ENCODE measurements around the gene OVOL2. TPM values are rescaled to one million over a fixed set of nuclear protein-coding genes. Genes with fewer than 3 reads are reported as not detected.

The OVOL2 gene
- total and polyA plus RNA-seq, 2 donors (not counting 1 experiment from before 2014, with no cell fraction given): not detected

DNA sequence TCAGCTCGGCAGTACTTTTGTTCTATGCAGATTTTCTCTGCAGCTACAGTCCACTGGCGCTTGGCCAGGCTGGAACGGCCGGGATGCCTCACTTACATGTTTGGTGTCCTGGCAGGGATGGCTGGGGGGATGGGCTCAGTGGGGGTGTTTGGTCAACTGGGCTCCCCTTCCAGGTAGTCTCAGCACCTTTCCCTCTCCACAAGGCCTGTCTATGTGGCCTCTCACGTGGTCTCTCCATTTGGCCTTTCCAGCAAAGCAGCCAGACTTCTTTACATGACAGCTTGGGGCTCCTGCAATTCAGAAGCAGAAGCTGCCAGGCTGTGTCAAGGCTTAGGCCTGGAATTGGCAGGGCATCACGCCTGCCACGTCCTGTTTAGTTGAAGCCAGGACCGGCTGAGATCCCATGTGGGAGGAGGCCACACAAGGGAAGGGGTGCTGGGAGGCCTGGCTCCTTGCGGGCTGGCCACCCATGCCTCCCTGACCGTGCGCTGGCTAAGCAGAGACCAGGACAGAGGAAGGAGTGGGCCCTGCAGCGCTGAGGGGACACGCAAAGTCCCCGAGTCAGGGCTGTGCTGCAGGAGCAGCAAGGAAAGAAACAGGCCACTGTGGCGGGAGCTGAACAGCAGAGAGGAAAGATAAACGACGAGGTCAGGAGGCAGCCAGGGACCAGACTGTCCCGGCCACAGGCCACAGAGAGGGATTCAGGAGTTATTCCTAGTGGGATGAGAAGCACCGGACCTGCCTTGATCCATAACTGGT is 50.0 kb downstream of the OVOL2 start:
- H3K79me2 ChIP-seq (ENCODE audit: control insufficient read depth, insufficient read depth, low read length): no peaks in the 10 kb centered on the region
- H3K4me1 Mint-ChIP-seq: peaks cover 33% of the 10 kb centered on the region
- intact Hi-C loops (cut with micrococcal nuclease): no loop called here
- ChIA-PET CTCF (interaction anchor here (0.6 kb wide), 2 partner anchors 10 to 284 kb away, joined by 3 read pairs; no protein-coding TSS in a partner anchor), POLR2A (no interaction called here)
- WGBS (ENCODE audit: insufficient coverage): 97% methylated on average over 15 of the region's 19 CpGs
- no peak overlapping the region for H3K27ac Mint-ChIP-seq
- peaks cover 33 to 34% of the 10 kb centered on the region in 2 donors for H3K4me1 ChIP-seq (ENCODE audit: control insufficient read depth in 2 of 2, insufficient read depth in 2 of 2, low read length in 2 of 2)
- no peak overlapping the region for H2AFZ ChIP-seq (ENCODE audit: insufficient read depth, low read depth, low read length, poor library complexity, severe bottlenecking)
- ATAC-seq (ENCODE audit: low read depth) (no peak), DNase-seq (no peak)
- no peak overlapping the region for H3K4me3 Mint-ChIP-seq
- H3K27ac ChIP-seq (ENCODE audit: low read length in 2 of 2): no peak overlapping the region
- H3K4me3 ChIP-seq (ENCODE audit: control extremely low read depth in 1 of 5, extremely low read depth in 1 of 5, insufficient read depth in 1 of 5, low read depth in 2 of 5, low read length in 4 of 5): no peak overlapping the region
- no peaks in the 10 kb centered on the region for H3K36me3 ChIP-seq (replicated peaks in 1 of 2; ENCODE audit: control extremely low read depth in 1 of 2, control insufficient read depth in 1 of 2, extremely low read depth in 1 of 2, insufficient read depth in 2 of 2, low read length in 1 of 2)
- H3K4me2 ChIP-seq (replicated peaks; ENCODE audit: low read depth, low read length, poor library complexity, severe bottlenecking): no peak overlapping the region
- no peaks in the 10 kb centered on the region for H3K27me3 Mint-ChIP-seq
- H3K9me3 Mint-ChIP-seq (ENCODE audit: insufficient read depth): no peaks in the 10 kb centered on the region
- no peak overlapping the region for H3K9ac ChIP-seq (ENCODE audit: low read length)
- TF ChIP-seq, protein P1, sequence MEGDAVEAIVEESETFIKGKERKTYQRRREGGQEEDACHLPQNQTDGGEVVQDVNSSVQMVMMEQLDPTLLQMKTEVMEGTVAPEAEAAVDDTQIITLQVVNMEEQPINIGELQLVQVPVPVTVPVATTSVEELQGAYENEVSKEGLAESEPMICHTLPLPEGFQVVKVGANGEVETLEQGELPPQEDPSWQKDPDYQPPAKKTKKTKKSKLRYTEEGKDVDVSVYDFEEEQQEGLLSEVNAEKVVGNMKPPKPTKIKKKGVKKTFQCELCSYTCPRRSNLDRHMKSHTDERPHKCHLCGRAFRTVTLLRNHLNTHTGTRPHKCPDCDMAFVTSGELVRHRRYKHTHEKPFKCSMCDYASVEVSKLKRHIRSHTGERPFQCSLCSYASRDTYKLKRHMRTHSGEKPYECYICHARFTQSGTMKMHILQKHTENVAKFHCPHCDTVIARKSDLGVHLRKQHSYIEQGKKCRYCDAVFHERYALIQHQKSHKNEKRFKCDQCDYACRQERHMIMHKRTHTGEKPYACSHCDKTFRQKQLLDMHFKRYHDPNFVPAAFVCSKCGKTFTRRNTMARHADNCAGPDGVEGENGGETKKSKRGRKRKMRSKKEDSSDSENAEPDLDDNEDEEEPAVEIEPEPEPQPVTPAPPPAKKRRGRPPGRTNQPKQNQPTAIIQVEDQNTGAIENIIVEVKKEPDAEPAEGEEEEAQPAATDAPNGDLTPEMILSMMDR (IDR thresholded peaks at IDR 0.05): no peak
- TF ChIP-seq EZH2 (IDR thresholded peaks at IDR 0.05; ENCODE audit: borderline replicate concordance, insufficient read depth, low read depth, low read length, poor library complexity, severe bottlenecking): no peak
- no peaks in the 10 kb centered on the region for H4K20me1 ChIP-seq (ENCODE audit: control insufficient read depth, insufficient read depth, low read length, poor library complexity, severe bottlenecking)
- H3K9me3 ChIP-seq (ENCODE audit: control extremely low read depth in 1 of 3, control insufficient read depth in 2 of 3, insufficient read depth in 1 of 3, low read length in 2 of 3): no peaks in the 10 kb centered on the region
- H3K27me3 ChIP-seq (replicated peaks in 1 of 4; ENCODE audit: control extremely low read depth in 1 of 4, control insufficient read depth in 3 of 4, insufficient read depth in 4 of 4, low read length in 3 of 4): no peaks in the 10 kb centered on the region

DNA sequence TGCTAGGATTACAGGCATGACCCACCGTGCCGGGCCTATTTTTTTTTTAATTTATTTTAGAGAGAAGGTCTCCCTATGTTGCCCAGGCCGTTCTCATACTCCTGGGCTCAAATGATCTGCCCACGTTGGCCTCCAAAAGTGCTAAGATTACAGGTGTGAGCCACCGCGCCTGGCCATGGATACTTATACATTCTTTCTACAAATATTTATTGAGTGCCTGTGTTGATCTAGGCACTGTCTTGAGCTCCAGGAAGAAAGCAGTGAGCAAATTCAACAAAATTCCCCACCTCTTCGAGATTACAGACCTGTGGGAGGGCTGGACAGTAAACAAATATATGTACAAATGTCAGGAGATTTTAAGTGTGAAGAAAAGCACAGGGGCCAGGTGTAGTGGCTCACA is 51.0 kb downstream of the OVOL2 start:
- Histone ChIP-seq H2AFZ (ENCODE audit: insufficient read depth, low read depth, low read length, poor library complexity, severe bottlenecking) (no peak overlapping the region), H3K4me3 (ENCODE audit: control extremely low read depth in 1 of 5, extremely low read depth in 1 of 5, insufficient read depth in 1 of 5, low read depth in 2 of 5, low read length in 4 of 5) (no peak overlapping the region), H3K79me2 (ENCODE audit: control insufficient read depth, insufficient read depth, low read length) (no peaks in the 10 kb centered on the region), H3K27ac (ENCODE audit: low read length in 2 of 2) (no peak overlapping the region), H3K36me3 (replicated peaks in 1 of 2; ENCODE audit: control extremely low read depth in 1 of 2, control insufficient read depth in 1 of 2, extremely low read depth in 1 of 2, insufficient read depth in 2 of 2, low read length in 1 of 2) (no peaks in the 10 kb centered on the region), H4K20me1 (ENCODE audit: control insufficient read depth, insufficient read depth, low read length, poor library complexity, severe bottlenecking) (no peaks in the 10 kb centered on the region), H3K27me3 (replicated peaks in 1 of 4; ENCODE audit: control extremely low read depth in 1 of 4, control insufficient read depth in 3 of 4, insufficient read depth in 4 of 4, low read length in 3 of 4) (no peaks in the 10 kb centered on the region), H3K9ac (ENCODE audit: low read length) (no peak overlapping the region), H3K9me3 (ENCODE audit: control extremely low read depth in 1 of 3, control insufficient read depth in 2 of 3, insufficient read depth in 1 of 3, low read length in 2 of 3) (no peaks in the 10 kb centered on the region), H3K4me1 (ENCODE audit: control insufficient read depth in 2 of 2, insufficient read depth in 2 of 2, low read length in 2 of 2) (peaks cover 35 to 36% of the 10 kb centered on the region in 2 donors), H3K4me2 (replicated peaks; ENCODE audit: low read depth, low read length, poor library complexity, severe bottlenecking) (no peak overlapping the region)
- H3K27me3 Mint-ChIP-seq: no peaks in the 10 kb centered on the region
- H3K27ac Mint-ChIP-seq: no peak overlapping the region
- no peak for DNase-seq
- ChIA-PET POLR2A (no interaction called here), CTCF (interaction anchor here (1.9 kb wide), 1 partner anchor 10 kb away, joined by 8 read pairs; no protein-coding TSS in a partner anchor)
- no peak overlapping the region for H3K4me3 Mint-ChIP-seq
- ATAC-seq (ENCODE audit: low read depth): no peak
- WGBS (ENCODE audit: insufficient coverage): no CpG with 5 or more reads among the region's 7 CpGs
- intact Hi-C loops (cut with micrococcal nuclease): no loop called here
- H3K4me1 Mint-ChIP-seq: peaks cover 33% of the 10 kb centered on the region
- H3K9me3 Mint-ChIP-seq (ENCODE audit: insufficient read depth): no peaks in the 10 kb centered on the region
- no peak for TF ChIP-seq EZH2 (IDR thresholded peaks at IDR 0.05; ENCODE audit: borderline replicate concordance, insufficient read depth, low read depth, low read length, poor library complexity, severe bottlenecking)
- TF ChIP-seq, protein P1 (IDR thresholded peaks at IDR 0.05): no peak
